ENCODE measurements around the gene CDC16.
A peak's percentile ranks its signal among the peaks of the same experiment; 100 is the strongest.
"Not testable (repeated sequence)": the region's sequence is repeated elsewhere in the genome, so short reads cannot be mapped to it uniquely, and the experiment has no call there.

CDC16 gene

GRCh38 chr13:114234645-114235421 lies at the start of gene CDC16:
CDC16 (plus strand) TSS chr13:114234897; CDS start chr13:114235085, 188 bp downstream.
- DNase-seq (ENCODE audit: low spot score), result peak; percentile 95
- TF ChIP-seq CTCF (IDR thresholded peaks at IDR 0.05; ENCODE audit: extremely low read depth, missing control alignments), result no peak

- TF ChIP-seq CTCF (IDR thresholded peaks at IDR 0.05; ENCODE audit: extremely low read depth, missing control alignments), result no peak
- no peak for DNase-seq (ENCODE audit: low spot score)
Observed at GRCh38 chr13:114185182-114185971, 49.3 kb upstream of the CDC16 start.

- TF ChIP-seq CTCF (IDR thresholded peaks at IDR 0.05; ENCODE audit: extremely low read depth, missing control alignments), result no peak
- no peak for DNase-seq (ENCODE audit: low spot score)
Observed at GRCh38 chr13:114194853-114195252, 39.8 kb upstream of the CDC16 start.

- TF ChIP-seq CTCF (IDR thresholded peaks at IDR 0.05; ENCODE audit: extremely low read depth, missing control alignments), result no peak
- no peak for DNase-seq (ENCODE audit: low spot score)
Observed at GRCh38 chr13:114196629-114197028, 38.1 kb upstream of the CDC16 start.

GRCh38 chr13:114198556-114198955 lies 36.1 kb upstream of the CDC16 start:
- DNase-seq (ENCODE audit: low spot score), result no peak
- no peak for TF ChIP-seq CTCF (IDR thresholded peaks at IDR 0.05; ENCODE audit: extremely low read depth, missing control alignments)

GRCh38 chr13:114199526-114199925 lies 35.2 kb upstream of the CDC16 start:
- not testable (repeated sequence) for DNase-seq (ENCODE audit: low spot score)

GRCh38 chr13:114199954-114200353 lies 34.7 kb upstream of the CDC16 start:
- TF ChIP-seq CTCF (IDR thresholded peaks at IDR 0.05; ENCODE audit: extremely low read depth, missing control alignments), result no peak
- DNase-seq (ENCODE audit: low spot score), result no peak
